Prostate gland (tissue), 2 donors: ENCODE measurements around the gene SNX4.

Experiments used
- POLR2A ChIP-seq: fragments of 450-650 bp; IDR thresholded peaks from one replicate; pipeline ENCODE4 v1.6.1; 2016; ENCODE audit warnings: antibody characterized with exemption, mild to moderate bottlenecking
- POLR2AphosphoS5 ChIP-seq: sonication (generic); formaldehyde crosslinking; IDR thresholded peaks from one replicate; pipeline ENCODE4 v1.6.1; 2017; ENCODE audit warnings: antibody characterized with exemption
- TF ChIP-seq, protein P1 (sequence below), 4 experiments: fragments of 200-600 bp in 2 of 4; fragments of 450-650 bp in 2 of 4; sonication (generic) in 2 of 4; IDR thresholded peaks; 1 replicate in 3 of 4; 2 replicates in 1 of 4; pipeline ENCODE4 v1.5.1; 2016 to 2019; ENCODE audit warnings: antibody characterized with exemption in 4 of 4, mild to moderate bottlenecking in 2 of 4, moderate library complexity in 2 of 4

GRCh38 chr3:125440559-125440955 is 79.4 kb downstream of the SNX4 start:
- TF ChIP-seq, protein P1, sequence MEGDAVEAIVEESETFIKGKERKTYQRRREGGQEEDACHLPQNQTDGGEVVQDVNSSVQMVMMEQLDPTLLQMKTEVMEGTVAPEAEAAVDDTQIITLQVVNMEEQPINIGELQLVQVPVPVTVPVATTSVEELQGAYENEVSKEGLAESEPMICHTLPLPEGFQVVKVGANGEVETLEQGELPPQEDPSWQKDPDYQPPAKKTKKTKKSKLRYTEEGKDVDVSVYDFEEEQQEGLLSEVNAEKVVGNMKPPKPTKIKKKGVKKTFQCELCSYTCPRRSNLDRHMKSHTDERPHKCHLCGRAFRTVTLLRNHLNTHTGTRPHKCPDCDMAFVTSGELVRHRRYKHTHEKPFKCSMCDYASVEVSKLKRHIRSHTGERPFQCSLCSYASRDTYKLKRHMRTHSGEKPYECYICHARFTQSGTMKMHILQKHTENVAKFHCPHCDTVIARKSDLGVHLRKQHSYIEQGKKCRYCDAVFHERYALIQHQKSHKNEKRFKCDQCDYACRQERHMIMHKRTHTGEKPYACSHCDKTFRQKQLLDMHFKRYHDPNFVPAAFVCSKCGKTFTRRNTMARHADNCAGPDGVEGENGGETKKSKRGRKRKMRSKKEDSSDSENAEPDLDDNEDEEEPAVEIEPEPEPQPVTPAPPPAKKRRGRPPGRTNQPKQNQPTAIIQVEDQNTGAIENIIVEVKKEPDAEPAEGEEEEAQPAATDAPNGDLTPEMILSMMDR (IDR thresholded peaks at IDR 0.05) = no peak
- TF ChIP-seq POLR2AphosphoS5 (no peak), POLR2A (no peak)
